GM18858 (cell line): ENCODE data around the gene GYS2.
"Not testable (repeated sequence)": the region's sequence is repeated elsewhere in the genome, so short reads cannot be mapped to it uniquely, and the experiment has no call there.

Experiments used
- ATAC-seq: cut with Tn5 transposase; IDR thresholded peaks from one replicate; pipeline ENCODE4 v1.9.1; 2021; ENCODE audit not compliant: unreplicated experiment

The GYS2 gene

DNA sequence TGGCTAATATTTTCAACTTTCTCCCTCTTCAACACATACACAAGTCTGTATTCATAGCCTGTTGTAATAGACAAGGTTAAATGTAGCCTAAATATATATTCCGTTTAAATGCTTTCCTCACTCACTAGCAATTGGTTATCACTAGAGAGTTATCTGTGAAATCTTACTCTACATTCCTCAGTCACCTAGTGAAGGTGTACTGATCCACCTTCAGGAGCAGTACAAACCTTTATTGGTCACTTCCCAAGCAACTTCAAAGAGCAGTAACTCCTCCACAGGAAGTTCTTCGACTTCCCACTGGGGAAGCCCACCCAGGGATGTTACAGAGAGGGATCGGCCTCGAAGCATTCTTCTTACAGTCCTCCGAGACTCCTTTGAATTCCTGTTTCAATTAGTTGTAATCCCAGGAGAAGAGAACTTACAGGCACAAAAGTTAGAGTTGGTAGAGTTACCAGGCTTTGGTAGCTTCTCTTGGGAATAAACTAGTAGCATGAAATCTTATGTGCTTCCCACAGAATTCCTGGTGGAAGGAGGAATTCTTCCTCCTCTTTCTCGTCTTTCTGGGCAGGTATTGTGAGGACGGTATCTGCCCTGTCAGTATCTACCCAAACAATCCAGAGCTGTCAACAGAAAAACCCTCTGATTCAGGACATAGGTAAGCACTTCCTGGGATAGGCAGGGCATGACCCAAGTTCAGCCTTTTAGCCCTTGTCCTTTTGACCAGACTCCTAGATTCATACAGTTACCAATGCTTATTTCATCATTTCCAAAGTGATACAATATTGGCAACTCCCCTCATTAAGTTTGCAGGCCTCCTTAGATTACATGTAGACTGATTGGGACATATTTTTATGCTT, at the start of gene GYS2:
TSS of gene GYS2 (minus strand) at position 603 of the 857 bp plus-strand sequence. CDS start at position 348, 255 bp downstream.
- no peak for ATAC-seq

- no peak for ATAC-seq
Observed at GRCh38 chr12:21651821-21652220, 47.2 kb upstream of the GYS2 start.

DNA sequence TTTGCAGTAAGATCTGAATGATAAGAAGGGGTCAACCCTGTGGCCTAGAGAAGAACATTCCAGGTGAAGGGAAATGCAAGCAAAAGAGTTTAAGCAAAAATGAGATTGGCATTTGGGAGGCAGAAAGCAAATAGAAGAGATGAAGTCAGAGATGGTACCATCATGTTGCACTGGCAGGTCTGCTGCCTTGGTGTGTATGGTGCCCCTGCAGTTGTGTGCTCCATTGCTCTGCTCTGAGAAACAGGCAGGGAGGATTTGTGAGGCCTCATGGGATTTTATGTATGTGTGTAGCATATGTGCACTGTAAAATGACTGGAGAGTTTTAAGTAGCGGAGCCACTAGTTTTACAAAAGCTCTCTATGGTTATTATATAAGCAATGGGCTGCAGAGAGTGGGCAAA, 46.4 kb upstream of the GYS2 start:
- ATAC-seq: no peak

GRCh38 chr12:21649034-21649433, 44.4 kb upstream of the GYS2 start:
- no peak for ATAC-seq

DNA sequence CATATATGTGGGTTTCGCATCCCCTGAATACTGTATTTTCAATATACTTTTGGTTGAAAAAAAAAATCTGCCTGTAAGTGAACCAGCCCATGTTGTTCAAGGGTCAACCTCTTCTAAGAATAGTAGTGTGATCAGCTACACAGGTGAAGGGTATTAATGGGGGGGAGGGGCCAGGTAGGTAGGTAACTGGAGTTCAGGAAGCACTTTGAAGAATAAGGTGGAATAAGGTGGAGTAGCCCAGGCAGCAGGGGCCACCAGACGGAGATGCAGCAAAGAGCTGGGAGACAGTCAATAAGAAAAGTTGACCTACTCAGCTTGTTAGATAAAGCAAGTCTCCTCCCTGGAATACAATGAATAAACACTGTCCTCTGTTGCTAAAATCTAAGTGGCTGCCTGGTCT, 43.7 kb upstream of the GYS2 start:
- no peak for ATAC-seq

GRCh38 chr12:21647179-21647578, 42.5 kb upstream of the GYS2 start:
- ATAC-seq: no peak

DNA sequence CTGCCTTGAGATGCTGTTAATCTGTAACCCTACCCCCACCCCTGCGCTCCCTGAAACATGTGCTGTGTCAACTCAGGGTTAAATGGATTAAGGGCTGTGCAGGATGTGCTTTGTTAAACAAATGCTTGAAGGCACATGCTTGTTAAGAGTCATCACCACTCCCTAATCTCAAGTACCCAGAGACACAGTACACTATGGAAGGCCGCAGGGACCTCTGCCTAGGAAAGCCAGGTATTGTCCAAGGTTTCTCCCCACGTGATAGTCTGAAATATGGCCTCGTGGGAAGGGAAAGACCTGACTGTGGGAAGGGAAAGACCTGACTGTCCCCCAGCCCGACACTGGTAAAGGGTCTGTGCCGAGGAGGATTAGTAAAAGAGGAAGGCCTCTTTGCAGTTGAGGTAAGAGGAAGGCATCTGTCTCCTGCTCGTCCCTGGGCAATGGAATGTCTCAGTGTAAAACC, 40.4 kb upstream of the GYS2 start:
- not testable (repeated sequence) for ATAC-seq

DNA sequence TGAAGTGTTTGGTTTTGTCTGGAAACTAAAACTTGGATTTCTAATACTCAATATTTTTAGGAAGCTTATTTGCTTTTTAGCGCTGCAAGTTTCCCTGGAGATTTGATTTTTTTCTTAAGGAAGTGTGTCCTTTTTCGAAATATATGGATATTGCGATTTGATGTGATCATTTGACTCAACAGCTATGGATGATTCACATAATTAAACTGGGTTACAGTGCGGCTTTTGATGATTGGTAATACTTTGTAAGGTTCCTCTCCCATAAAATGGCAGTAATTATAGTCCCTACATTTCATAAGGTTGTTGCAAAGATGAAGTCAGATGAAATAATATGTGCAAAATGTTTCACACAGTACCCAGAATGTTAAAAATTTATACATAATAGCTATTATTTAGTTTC, 39.9 kb upstream of the GYS2 start:
- ATAC-seq: no peak

DNA sequence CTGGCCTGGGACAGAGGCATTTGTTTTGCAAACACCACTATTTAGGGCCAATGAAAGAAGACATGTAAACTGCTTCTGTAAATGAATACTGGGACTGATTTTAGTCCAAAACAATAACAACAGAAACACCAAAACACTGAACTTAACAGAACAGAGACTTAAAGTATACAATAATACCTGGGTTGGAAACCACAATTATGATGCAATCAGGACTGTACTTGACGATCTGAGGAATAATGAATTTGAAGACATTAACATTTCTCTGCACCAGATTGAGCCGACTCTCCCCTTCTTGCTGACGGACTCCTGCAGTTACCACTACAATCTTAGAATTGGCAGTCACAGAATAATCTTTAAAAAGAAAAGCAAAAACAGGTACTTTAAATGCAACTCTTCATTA, 39.1 kb upstream of the GYS2 start:
- ATAC-seq: no peak

DNA sequence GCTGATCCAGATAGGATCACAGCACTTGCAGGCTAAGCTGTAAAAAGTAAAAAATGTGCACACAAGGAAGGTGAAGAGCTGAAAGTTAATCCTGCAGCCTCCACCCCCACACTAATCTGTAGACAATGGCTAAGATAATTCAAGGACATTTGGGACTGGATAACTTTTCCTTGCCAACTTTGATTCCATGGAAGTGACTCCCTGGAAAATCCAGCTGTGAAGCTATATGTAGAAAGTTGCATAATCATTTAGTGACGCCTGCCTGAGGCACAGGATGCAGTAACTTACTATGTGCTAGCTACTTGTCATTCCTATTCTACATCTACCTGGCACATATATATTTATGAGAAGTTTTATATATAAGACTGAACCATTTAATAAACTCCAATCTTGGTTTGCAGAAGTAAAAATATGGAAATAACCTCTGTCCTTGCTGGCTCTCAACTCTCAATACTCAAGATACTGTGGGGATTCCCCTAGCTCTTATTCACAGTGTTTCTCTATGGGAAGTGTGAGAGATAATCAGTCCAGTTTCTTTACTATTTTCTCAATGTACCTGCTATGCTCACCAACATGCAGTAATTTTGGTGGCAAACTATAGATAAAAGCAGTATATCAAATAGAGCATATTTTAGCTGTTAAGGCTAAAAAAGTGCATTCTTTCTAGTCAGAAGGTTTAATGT, 38.2 kb upstream of the GYS2 start:
- ATAC-seq: peak; percentile 66

GRCh38 chr12:21638054-21638891, 33.6 kb upstream of the GYS2 start:
- ATAC-seq: no peak

DNA sequence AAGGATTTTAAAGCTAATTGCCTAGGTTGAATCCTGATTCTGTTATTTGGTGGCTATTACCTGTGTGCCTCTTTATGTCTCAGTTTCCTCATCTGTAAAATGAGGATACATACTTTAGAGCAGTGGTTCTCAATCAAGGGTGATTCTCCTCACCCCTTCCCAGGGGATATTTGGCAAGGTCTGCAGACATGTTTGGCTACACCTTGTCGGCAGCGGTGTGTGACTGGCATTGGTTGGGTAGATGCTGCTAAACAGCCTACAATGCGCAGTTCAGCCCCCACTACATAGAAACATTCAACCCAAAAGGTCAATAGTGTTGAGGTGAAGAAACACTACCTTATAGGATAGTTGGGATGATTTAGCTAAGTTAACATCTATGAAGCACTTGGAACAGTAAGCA, 29.6 kb upstream of the GYS2 start:
- ATAC-seq: no peak

DNA sequence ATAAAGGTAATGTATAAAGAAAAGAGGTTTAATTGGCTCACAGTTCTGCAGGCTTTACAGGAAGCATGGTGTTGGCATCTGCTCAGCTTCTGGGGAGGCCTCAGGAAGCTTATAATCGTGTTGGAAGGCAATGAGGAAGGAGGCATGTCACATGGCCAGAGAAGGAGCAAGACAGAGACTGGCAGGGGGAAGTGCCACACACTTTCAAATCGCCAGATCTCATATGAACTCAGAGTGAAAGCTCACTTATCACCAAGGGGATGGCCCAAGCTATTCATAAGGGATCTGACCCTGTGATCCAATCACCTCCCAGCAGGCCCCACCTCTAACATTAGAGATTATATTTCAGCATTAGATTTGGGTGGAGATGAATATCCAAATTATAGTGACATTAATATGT, 26.7 kb upstream of the GYS2 start:
- no peak for ATAC-seq

- no peak for ATAC-seq
Observed at GRCh38 chr12:21627924-21628323, 23.3 kb upstream of the GYS2 start.

DNA sequence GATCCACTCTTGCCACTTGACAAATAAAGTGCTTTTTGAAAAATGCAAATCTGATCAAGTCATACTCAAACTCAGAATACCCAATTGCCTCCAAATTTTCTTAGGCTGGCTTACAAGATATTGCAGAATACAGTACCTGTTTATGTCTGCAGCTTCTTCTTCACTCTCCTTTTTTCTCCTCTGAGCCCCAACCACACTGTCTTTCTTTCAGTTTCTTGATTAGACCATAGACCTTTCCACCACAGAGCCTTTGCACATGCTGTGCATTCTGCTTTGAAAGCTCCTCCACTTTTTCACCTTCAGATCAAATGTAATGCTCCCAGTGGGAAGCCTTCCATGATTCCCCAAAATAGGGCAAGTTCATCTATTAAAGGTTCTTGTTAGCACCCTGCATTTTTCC, 13.9 kb upstream of the GYS2 start:
- ATAC-seq: no peak

DNA sequence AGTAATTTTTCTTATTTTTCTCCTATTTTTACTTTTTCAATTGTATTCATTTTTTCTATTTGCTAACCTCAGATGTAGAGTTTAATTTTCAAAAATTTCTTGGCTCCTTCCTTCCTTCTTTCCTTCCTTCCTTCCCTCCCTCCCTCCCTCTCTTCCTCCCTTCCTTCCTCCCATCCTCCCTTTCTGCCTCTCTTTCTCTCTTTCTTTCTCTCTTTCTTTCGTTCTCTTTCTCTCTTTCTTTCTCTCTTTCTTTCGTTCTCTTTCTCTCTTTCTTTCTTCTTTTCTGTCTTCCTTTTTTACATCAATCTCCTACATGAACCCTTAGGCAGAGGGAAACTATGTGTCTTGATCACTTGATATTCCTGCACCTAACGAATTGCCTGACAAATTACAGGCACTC, 12.4 kb upstream of the GYS2 start:
- no peak for ATAC-seq

DNA sequence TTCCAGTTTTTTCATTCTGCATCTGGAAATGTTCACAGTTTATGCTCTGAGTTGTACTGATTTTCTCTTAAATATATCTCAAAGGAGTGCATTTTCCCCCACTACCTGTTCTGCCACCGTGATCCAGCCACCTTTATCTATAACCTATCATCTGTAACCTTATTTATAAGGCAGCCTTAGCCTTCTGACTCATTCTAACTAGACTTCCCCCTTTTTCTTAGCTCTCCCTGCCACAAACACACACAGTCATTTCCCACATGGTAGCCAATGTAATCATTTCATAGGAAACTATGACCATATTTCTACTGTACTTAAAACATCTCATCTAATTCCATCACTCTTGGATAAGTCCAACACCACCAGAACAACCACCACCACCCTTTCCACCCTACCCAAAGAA, 10.8 kb upstream of the GYS2 start:
- ATAC-seq: no peak

GRCh38 chr12:21614506-21614905, 9.9 kb upstream of the GYS2 start:
- no peak for ATAC-seq

GRCh38 chr12:21613931-21614330, 9.3 kb upstream of the GYS2 start:
- ATAC-seq: no peak

DNA sequence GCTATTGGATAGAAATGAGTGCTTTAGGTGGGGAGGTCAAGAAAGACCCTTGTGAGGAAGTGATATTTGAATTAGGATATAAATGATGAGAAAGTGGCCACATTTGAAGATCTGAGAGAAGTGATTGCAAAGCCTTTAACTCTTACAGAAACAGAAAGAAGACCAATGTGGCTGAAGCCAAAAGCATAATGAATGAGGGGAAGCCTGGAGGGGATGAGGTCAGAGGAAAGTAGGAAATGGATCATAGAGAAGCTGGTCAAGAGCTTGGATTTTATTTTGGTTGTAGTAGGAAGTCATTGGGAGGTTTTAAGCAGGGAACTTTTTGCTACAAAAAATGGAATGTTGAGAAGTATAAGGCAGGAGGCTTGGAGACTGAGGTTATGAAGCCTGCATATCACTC, 3.5 kb upstream of the GYS2 start:
- no peak for ATAC-seq

DNA sequence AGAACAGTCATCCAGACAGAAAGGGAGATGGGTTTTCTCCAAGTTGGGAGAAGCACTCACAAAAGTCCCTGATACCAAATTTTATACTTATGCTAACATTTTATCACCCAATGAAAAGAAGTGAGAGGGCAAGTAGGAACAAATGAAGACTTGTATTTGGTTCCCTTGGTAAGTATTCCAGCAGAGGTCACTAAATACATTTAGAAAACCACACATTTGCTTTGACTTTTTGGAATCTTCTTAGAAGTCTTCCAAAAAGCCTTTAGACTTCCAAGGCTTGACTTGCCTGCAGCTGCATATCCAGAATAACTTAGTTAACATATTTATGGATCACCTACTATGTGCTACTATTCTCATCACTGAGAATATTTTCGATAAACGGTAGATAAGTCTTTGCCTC, 3.1 kb upstream of the GYS2 start:
- no peak for ATAC-seq

DNA sequence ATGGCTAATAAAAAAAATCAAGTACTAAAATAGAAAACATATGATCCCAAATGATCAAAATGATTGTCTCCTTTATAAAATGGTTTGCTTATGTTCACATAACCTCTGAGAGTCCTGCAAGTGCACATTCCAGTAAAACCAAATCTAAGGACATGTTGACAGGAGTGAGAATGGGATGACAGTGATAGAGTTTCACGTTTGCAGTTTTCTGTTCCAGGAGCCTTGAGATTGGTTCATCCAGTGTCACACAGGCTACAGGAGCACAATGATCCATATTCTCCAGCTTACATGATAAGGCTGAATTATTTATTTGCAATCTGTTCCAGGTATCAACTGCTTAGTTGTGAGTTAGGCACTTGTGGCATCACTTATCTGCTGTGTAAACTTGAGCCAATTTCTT, 1.5 kb upstream of the GYS2 start:
- no peak for ATAC-seq
